ENCODE data around the gene EIF3F.

The EIF3F gene

DNA sequence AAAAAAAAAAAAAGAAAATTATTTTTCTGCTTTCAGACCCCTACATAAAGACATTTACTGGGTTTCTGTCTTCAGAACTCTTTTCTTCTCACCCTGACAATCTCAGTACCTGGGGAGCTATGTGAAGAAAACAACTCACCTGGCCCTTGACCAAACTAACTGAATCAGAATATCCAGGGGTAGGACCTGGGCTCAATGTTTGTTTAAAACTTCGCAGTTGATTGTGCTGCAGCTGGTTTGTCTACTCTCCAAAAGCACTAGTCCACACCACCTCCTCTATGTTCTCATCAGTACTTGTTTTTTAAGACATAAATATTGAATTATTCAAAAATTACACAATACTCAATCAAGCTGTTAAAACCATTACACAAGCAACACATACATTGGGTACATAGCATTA is 34.8 kb downstream of the EIF3F start:
- TF ChIP-seq ZFX (IDR thresholded peaks at IDR 0.05; ENCODE audit: borderline replicate concordance): no peak
- TF ChIP-seq, protein P1, sequence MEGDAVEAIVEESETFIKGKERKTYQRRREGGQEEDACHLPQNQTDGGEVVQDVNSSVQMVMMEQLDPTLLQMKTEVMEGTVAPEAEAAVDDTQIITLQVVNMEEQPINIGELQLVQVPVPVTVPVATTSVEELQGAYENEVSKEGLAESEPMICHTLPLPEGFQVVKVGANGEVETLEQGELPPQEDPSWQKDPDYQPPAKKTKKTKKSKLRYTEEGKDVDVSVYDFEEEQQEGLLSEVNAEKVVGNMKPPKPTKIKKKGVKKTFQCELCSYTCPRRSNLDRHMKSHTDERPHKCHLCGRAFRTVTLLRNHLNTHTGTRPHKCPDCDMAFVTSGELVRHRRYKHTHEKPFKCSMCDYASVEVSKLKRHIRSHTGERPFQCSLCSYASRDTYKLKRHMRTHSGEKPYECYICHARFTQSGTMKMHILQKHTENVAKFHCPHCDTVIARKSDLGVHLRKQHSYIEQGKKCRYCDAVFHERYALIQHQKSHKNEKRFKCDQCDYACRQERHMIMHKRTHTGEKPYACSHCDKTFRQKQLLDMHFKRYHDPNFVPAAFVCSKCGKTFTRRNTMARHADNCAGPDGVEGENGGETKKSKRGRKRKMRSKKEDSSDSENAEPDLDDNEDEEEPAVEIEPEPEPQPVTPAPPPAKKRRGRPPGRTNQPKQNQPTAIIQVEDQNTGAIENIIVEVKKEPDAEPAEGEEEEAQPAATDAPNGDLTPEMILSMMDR (IDR thresholded peaks at IDR 0.05): no peak
- H3K27ac ChIP-seq: no peak overlapping the region

DNA sequence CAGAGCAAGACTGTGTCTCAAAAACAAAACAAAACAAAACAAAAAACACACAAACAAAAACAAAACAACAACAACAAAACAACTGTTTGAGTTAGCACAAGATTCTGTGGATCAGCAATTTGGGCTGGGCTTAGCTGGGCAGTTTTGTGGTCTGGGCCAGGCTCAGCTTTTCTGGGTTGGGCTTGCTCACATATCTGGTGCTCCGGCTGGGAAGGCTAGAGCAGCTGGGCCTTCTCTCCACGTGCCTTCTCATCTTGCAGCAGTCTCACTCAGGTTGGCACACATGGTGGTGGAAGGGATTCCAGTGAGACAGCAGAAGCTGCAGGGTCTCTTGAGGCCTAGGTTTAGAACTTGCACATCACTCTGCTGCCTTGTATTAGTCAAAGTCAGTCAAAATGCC is 35.7 kb downstream of the EIF3F start:
- H3K27ac ChIP-seq: no peak overlapping the region
- TF ChIP-seq, protein P1 (IDR thresholded peaks at IDR 0.05): no peak
- TF ChIP-seq ZFX (IDR thresholded peaks at IDR 0.05; ENCODE audit: borderline replicate concordance): no peak

DNA sequence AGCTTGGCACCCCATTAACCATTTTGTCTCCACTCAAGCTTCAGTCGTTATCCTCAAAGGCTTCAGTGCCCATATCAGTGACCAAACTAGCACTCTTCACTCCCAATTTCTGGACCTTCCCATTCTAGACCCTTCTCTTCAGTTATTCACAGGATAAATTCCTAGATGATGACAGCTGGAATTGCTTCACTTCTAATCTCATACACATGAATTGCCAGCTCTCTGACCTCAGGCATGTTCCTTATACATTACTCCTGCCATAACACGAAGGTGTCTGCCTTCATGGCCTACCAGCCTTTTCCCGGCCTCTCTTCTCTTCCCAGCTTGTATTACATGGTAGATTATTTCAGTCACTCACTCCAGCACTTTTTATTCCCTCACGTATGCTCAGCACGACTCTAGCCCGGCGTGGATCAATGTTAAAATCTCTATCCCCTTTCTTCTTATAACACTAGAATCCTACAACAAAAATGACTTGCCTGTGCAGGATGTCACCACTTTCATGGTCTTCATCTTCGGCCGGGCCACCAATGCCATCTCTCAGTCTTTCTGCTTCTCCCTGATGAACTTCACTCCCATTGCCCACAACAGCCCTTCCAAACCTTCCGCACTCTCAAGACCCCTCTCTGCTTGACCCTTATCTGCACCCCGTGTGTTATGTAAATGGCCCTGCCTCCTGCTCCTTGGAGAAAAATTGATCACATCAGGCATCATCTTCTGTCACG is 36.9 kb downstream of the EIF3F start:
- no peak overlapping the region for H3K27ac ChIP-seq
- TF ChIP-seq ZFX (IDR thresholded peaks at IDR 0.05; ENCODE audit: borderline replicate concordance): no peak
- TF ChIP-seq, protein P1 (IDR thresholded peaks at IDR 0.05): no peak

DNA sequence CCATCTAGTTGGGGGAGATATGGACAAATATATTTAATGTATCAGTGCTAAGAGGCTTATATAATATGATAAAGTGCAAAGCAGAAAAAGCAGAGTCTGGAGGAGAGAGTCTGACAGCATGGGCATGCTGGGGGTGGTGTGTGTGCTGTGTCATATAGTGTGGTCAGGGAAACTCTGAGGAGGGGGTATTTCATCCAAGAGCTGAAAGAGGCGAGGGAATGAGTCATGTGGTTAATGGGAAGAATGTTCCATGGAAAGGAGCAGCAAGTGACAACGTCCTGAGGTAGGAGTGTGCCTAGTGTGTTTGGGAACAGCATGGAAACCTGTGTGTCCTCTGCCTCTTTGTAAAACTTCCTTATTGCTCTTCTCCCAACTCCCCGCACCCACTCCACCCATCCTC is 38.0 kb downstream of the EIF3F start:
- H3K27ac ChIP-seq: no peak overlapping the region
- TF ChIP-seq, protein P1 (IDR thresholded peaks at IDR 0.05): no peak
- no peak for TF ChIP-seq ZFX (IDR thresholded peaks at IDR 0.05; ENCODE audit: borderline replicate concordance)

DNA sequence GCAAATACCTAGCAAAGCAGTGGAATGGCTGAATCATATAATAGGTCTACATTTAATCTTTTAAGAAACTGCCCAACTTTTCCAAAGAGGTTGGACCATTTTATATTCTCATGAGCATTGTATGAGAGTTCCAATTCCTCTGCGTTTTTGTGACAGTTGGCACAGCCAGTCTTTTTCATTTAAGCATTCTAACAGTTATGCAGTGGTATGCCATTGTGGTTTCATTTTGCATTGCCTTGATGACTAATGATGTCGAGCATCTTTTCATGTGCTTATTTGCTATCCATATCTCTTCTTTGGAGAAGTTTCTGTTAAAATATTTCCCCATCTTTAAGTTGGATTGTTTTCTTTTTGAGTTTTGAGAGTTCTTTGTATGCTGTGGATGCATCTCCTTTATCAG is 38.7 kb downstream of the EIF3F start:
- TF ChIP-seq, protein P1 (IDR thresholded peaks at IDR 0.05): no peak
- no peak for TF ChIP-seq ZFX (IDR thresholded peaks at IDR 0.05; ENCODE audit: borderline replicate concordance)

DNA sequence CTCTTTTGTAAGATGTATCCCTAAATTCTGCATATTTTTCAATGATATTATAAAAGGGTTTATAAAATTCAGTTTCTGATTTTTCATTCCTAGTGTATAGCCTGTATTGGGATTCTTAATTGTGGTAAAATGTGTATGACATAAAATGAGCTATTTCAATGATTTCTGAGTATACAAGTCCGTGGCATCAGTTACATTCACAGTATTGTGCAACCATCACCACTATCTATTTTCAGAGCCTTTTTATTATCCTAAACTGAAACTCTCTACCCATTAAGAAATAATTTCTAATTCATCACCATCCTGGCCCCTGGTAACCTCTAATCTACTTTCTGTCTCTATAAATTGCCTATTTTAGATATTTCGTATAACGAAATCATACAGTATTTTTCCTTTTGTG is 39.8 kb downstream of the EIF3F start:
- H3K27ac ChIP-seq: no peak overlapping the region
- no peak for TF ChIP-seq ZFX (IDR thresholded peaks at IDR 0.05; ENCODE audit: borderline replicate concordance)
- TF ChIP-seq, protein P1 (IDR thresholded peaks at IDR 0.05): no peak

More for the DNA sequence above, 38.7 kb downstream of the EIF3F start:
- H3K27ac ChIP-seq: no peak overlapping the region

DNA sequence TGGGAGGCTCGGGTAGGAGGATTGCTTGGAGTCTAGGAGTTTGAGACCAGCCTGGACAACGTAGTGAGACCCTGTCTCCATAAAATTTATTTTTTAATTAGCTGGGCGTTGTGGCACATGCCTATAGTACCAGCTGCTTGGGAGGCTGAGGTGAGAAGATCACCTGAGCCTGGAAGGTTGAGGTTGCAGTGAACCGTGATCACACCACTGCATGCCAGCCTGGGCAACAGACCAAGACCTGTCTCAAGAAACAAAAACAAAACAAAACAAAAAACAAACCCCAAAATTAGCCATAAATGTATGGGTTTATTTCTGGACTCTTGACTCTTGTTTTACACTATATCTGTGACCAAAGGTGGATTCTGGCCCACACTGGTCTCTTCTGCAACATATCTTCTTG is 41.6 kb downstream of the EIF3F start:
- TF ChIP-seq ZFX (IDR thresholded peaks at IDR 0.05; ENCODE audit: borderline replicate concordance): no peak
- TF ChIP-seq, protein P1 (IDR thresholded peaks at IDR 0.05): no peak
- H3K27ac ChIP-seq: no peak overlapping the region
